Neuronal stem cell (in vitro differentiated cells): ENCODE measurements around the gene CNOT6. TPM values are rescaled to one million over a fixed set of nuclear protein-coding genes. Genes with fewer than 3 reads are reported as not detected.

Experiments used
- DNase-seq: peaks from one replicate; pipeline ENCODE4 v3.0.0-alpha.2; 2013; ENCODE audit warnings: low spot score
- H2AFZ ChIP-seq: one replicate; pipeline ENCODE4 v1.6.1; 2013; ENCODE audit warnings: mild to moderate bottlenecking, low read length, inconsistent platforms
- H2AK5ac ChIP-seq: 2 replicates; pipeline ENCODE4 v1.6.1; 2013; ENCODE audit warnings: low read depth, mild to moderate bottlenecking, inconsistent platforms, low read length, moderate library complexity, mixed read lengths
- H2BK120ac ChIP-seq: 2 replicates; pipeline ENCODE4 v1.6.1; 2013; ENCODE audit warnings: low read depth, mild to moderate bottlenecking, inconsistent platforms, low read length, moderate library complexity, mixed read lengths
- H2BK12ac ChIP-seq: one replicate; pipeline ENCODE4 v1.6.1; 2013; ENCODE audit warnings: low read length, inconsistent platforms
- H2BK15ac ChIP-seq: 2 replicates; pipeline ENCODE4 v1.6.1; 2013; ENCODE audit warnings: mild to moderate bottlenecking, low read length, inconsistent platforms, mixed read lengths
- H2BK5ac ChIP-seq: one replicate; pipeline ENCODE4 v1.6.1; 2013; ENCODE audit warnings: inconsistent platforms, mild to moderate bottlenecking, low read length, moderate library complexity
- H3K14ac ChIP-seq: one replicate; pipeline ENCODE4 v1.6.1; 2013; ENCODE audit warnings: low read length, inconsistent platforms
- H3K18ac ChIP-seq: 2 replicates; pipeline ENCODE4 v1.6.1; 2013; ENCODE audit warnings: low read length, inconsistent platforms
- H3K23ac ChIP-seq: 2 replicates; pipeline ENCODE4 v1.6.1; 2013; ENCODE audit warnings: low read depth, mild to moderate bottlenecking, mixed read lengths, low read length, inconsistent platforms; ENCODE audit not compliant: poor library complexity
- H3K27ac ChIP-seq: replicated peaks from 3 replicates; pipeline ENCODE4 v1.5.1; 2013; ENCODE audit warnings: low read length, inconsistent platforms
- H3K27me3 ChIP-seq, 3 experiments: 2 replicates each; pipeline ENCODE4 v1.6.1; 2013; ENCODE audit warnings: low read length in 3 of 3, mild to moderate bottlenecking in 2 of 3, inconsistent platforms in 1 of 3, low read depth in 1 of 3, mixed read lengths in 1 of 3, moderate library complexity in 1 of 3; ENCODE audit not compliant: control insufficient read depth in 3 of 3, insufficient read depth in 3 of 3
- H3K36me3 ChIP-seq, 2 donors: replicated peaks in 1 of 2; 2 replicates each; pipeline ENCODE4 v1.6.1; 2013; ENCODE audit warnings: low read length in 2 of 2; ENCODE audit not compliant: control insufficient read depth in 2 of 2, insufficient read depth in 2 of 2
- H3K4ac ChIP-seq: 2 replicates; pipeline ENCODE4 v1.6.1; 2013; ENCODE audit warnings: inconsistent platforms, mild to moderate bottlenecking, low read length, moderate library complexity
- H3K4me1 ChIP-seq, 2 donors: 1 replicate in 1 of 2; 2 replicates in 1 of 2; pipeline ENCODE4 v1.6.1; 2013; ENCODE audit warnings: low read length in 2 of 2, low read depth in 1 of 2; ENCODE audit not compliant: control insufficient read depth in 2 of 2, insufficient read depth in 1 of 2
- H3K4me2 ChIP-seq: one replicate; pipeline ENCODE4 v1.6.1; 2013; ENCODE audit warnings: mild to moderate bottlenecking, low read length, inconsistent platforms; ENCODE audit not compliant: insufficient read depth, poor library complexity, severe bottlenecking
- H3K4me3 ChIP-seq, 2 donors: 2 replicates each; pipeline ENCODE4 v1.5.1; 2013; ENCODE audit warnings: low read length in 2 of 2, mild to moderate bottlenecking in 2 of 2, inconsistent platforms in 1 of 2, moderate library complexity in 1 of 2
- H3K79me1 ChIP-seq: one replicate; pipeline ENCODE4 v1.6.1; 2013; ENCODE audit warnings: low read depth, mild to moderate bottlenecking, inconsistent platforms, low read length, moderate library complexity
- H3K9ac ChIP-seq: one replicate; pipeline ENCODE4 v1.6.1; 2013; ENCODE audit warnings: mild to moderate bottlenecking, low read depth, low read length, inconsistent platforms; ENCODE audit not compliant: poor library complexity
- H3K9me3 ChIP-seq, 2 donors: replicated peaks in 1 of 2; 2 replicates each; pipeline versions ENCODE3 to v1.6.1; 2013; ENCODE audit warnings: low read length in 2 of 2, mild to moderate bottlenecking in 2 of 2, inconsistent platforms in 1 of 2, low read depth in 1 of 2, mixed read lengths in 1 of 2, moderate library complexity in 1 of 2; ENCODE audit not compliant: control insufficient read depth in 2 of 2, insufficient read depth in 1 of 2
- H4K8ac ChIP-seq: one replicate; pipeline ENCODE4 v1.6.1; 2013; ENCODE audit warnings: low read depth, mild to moderate bottlenecking, inconsistent platforms, low read length, moderate library complexity
- H4K91ac ChIP-seq: one replicate; pipeline ENCODE4 v1.6.1; 2013; ENCODE audit warnings: low read length, low read depth, mild to moderate bottlenecking, inconsistent platforms; ENCODE audit not compliant: poor library complexity
- WGBS, 2 donors: extraction: QIAGEN DNeasy Blood & Tissue Kit; methylation state at CpG; one replicate each; pipeline ENCODE4 v1.1.7; 2013; ENCODE audit warnings: missing lambda C conversion rate in 2 of 2, mixed read lengths in 1 of 2; ENCODE audit not compliant: insufficient read length in 2 of 2, insufficient replicate concordance in 1 of 2; ENCODE audit errors: extremely low coverage in 2 of 2; 5-methylcytosine and 5-hydroxymethylcytosine counted together
- small RNA-seq: library from polyadenylated mRNA; stranded (forward); fragments of <200 nt; extraction: miRNeasy Mini kit (QIAGEN cat#:217004); gene quantifications from one replicate; pipeline ENCODE3, GENCODE V24; 2013; ENCODE audit not compliant: insufficient read depth

CNOT6 gene

GRCh38 chr5:180626661-180627385, 132.6 kb downstream of the CNOT6 start:
- peaks cover 10 to 11% of the 10 kb centered on the region in 2 donors for H3K4me1 ChIP-seq
- H2AK5ac ChIP-seq: no peak overlapping the region
- peak overlapping the region; percentile 57 for H3K18ac ChIP-seq
- no peaks in the 10 kb centered on the region for H3K9me3 ChIP-seq
- peak overlapping the region; percentile 90 for H2BK5ac ChIP-seq
- peak overlapping the region; percentile 91 for H2BK120ac ChIP-seq
- no peak overlapping the region for H2AFZ ChIP-seq
- peak overlapping the region; percentile 24 for H2BK15ac ChIP-seq
- no peak overlapping the region for H3K27ac ChIP-seq
- peak overlapping the region; percentile 30 for H3K9ac ChIP-seq
- H3K36me3 ChIP-seq: no peaks in the 10 kb centered on the region
- H3K79me1 ChIP-seq: no peaks in the 10 kb centered on the region
- H3K23ac ChIP-seq: peak overlapping the region; percentile 80
- no CpG with 5 or more reads among the region's 15 CpGs for WGBS, 2 donors
- no peak overlapping the region for H4K91ac ChIP-seq
- H2BK12ac ChIP-seq: no peak overlapping the region
- DNase-seq: no peak
- H3K27me3 ChIP-seq: peaks cover 0 to 41% (median 0%) of the 10 kb centered on the region in 3 experiments
- peak overlapping the region; percentile 65 for H4K8ac ChIP-seq
- no peak overlapping the region for H3K4ac ChIP-seq
- no peak overlapping the region for H3K4me2 ChIP-seq
- H3K4me3 ChIP-seq: no peak overlapping the region
- peak overlapping the region; percentile 94 for H3K14ac ChIP-seq

GRCh38 chr5:180627386-180628120, 133.4 kb downstream of the CNOT6 start:
- no peak overlapping the region for H3K27ac ChIP-seq
- H3K4me2 ChIP-seq: no peak overlapping the region
- H2BK15ac ChIP-seq: peak overlapping the region; percentile 24
- no peak overlapping the region for H2BK120ac ChIP-seq
- no peak overlapping the region for H4K8ac ChIP-seq
- no peak overlapping the region for H2AFZ ChIP-seq
- H3K9me3 ChIP-seq: no peaks in the 10 kb centered on the region
- DNase-seq: no peak
- no peak overlapping the region for H4K91ac ChIP-seq
- H3K27me3 ChIP-seq: peaks cover 0 to 41% (median 0%) of the 10 kb centered on the region in 3 experiments
- no peak overlapping the region for H2BK12ac ChIP-seq
- H3K9ac ChIP-seq: no peak overlapping the region
- H3K4me1 ChIP-seq: peaks cover 16 to 17% of the 10 kb centered on the region in 2 donors
- peak overlapping the region; percentile 39 for H3K14ac ChIP-seq
- peak overlapping the region; percentile 90 for H2BK5ac ChIP-seq
- H3K79me1 ChIP-seq: no peaks in the 10 kb centered on the region
- no peak overlapping the region for H3K4ac ChIP-seq
- H3K23ac ChIP-seq: no peak overlapping the region
- H3K4me3 ChIP-seq: no peak overlapping the region
- no CpG with 5 or more reads among the region's 12 CpGs for WGBS, 2 donors
- no peaks in the 10 kb centered on the region for H3K36me3 ChIP-seq
- H3K18ac ChIP-seq: peak overlapping the region; percentile 35
- H2AK5ac ChIP-seq: no peak overlapping the region

Small RNA genes lying within 50 kb of the gene (small RNA-seq; reads per million reads assigned to genes)
- not detected for gene RNU6-525P
